ENCODE measurements around the gene STK35. TPM values are rescaled to one million over a fixed set of nuclear protein-coding genes. Genes with fewer than 3 reads are reported as not detected.

Gene STK35
- total RNA-seq, 1 experiment from 2014 or later = 38.2 TPM

GRCh38 chr20:2065099-2065498, 36.5 kb upstream of the STK35 start:
- no peak for DNase-seq (ENCODE audit: low spot score)
- ChIA-PET POLR2A (ENCODE audit: low non-redundant PET) (no interaction called here), CTCF (no interaction called here)
- no TSS peak for BruUV-seq (replicated peaks)
- TF ChIP-seq, protein P1, sequence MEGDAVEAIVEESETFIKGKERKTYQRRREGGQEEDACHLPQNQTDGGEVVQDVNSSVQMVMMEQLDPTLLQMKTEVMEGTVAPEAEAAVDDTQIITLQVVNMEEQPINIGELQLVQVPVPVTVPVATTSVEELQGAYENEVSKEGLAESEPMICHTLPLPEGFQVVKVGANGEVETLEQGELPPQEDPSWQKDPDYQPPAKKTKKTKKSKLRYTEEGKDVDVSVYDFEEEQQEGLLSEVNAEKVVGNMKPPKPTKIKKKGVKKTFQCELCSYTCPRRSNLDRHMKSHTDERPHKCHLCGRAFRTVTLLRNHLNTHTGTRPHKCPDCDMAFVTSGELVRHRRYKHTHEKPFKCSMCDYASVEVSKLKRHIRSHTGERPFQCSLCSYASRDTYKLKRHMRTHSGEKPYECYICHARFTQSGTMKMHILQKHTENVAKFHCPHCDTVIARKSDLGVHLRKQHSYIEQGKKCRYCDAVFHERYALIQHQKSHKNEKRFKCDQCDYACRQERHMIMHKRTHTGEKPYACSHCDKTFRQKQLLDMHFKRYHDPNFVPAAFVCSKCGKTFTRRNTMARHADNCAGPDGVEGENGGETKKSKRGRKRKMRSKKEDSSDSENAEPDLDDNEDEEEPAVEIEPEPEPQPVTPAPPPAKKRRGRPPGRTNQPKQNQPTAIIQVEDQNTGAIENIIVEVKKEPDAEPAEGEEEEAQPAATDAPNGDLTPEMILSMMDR (conservative IDR thresholded peaks at IDR 0.05; ENCODE audit: low read depth, low read length) = no peak
- TF ChIP-seq EZH2 (IDR thresholded peaks at IDR 0.05; ENCODE audit: borderline replicate concordance, low read depth, low read length, poor library complexity, severe bottlenecking) = no peak
- Histone ChIP-seq H3K27me3 (replicated peaks; ENCODE audit: insufficient read depth, low read depth, low read length, poor library complexity) (peaks cover 54% of the 10 kb centered on the region), H3K36me3 (ENCODE audit: insufficient read depth, low read length, poor library complexity, severe bottlenecking) (no peaks in the 10 kb centered on the region), H3K27ac (ENCODE audit: low read depth, low read length, poor library complexity, severe bottlenecking) (no peak overlapping the region), H3K4me1 (ENCODE audit: insufficient read depth, low read length, poor library complexity, severe bottlenecking) (no peaks in the 10 kb centered on the region), H3K9me3 (ENCODE audit: low read depth, low read length, poor library complexity, severe bottlenecking) (no peaks in the 10 kb centered on the region), H3K4me3 (ENCODE audit: low read depth, low read length, poor library complexity, severe bottlenecking) (no peak overlapping the region)
- intact Hi-C loops (cut with micrococcal nuclease; ENCODE audit: unreplicated experiment) = no loop called here

GRCh38 chr20:2066461-2067122, 35.0 kb upstream of the STK35 start:
- intact Hi-C loops (cut with micrococcal nuclease; ENCODE audit: unreplicated experiment) = no loop called here
- ChIA-PET CTCF (no interaction called here), POLR2A (ENCODE audit: low non-redundant PET) (no interaction called here)
- Histone ChIP-seq H3K27me3 (replicated peaks; ENCODE audit: insufficient read depth, low read depth, low read length, poor library complexity) (peaks cover 54% of the 10 kb centered on the region), H3K4me1 (ENCODE audit: insufficient read depth, low read length, poor library complexity, severe bottlenecking) (no peaks in the 10 kb centered on the region), H3K27ac (ENCODE audit: low read depth, low read length, poor library complexity, severe bottlenecking) (no peak overlapping the region), H3K4me3 (ENCODE audit: low read depth, low read length, poor library complexity, severe bottlenecking) (no peak overlapping the region), H3K36me3 (ENCODE audit: insufficient read depth, low read length, poor library complexity, severe bottlenecking) (no peaks in the 10 kb centered on the region), H3K9me3 (ENCODE audit: low read depth, low read length, poor library complexity, severe bottlenecking) (no peaks in the 10 kb centered on the region)
- no peak for DNase-seq (ENCODE audit: low spot score)
- BruUV-seq (replicated peaks) = no TSS peak
- TF ChIP-seq, protein P1 (conservative IDR thresholded peaks at IDR 0.05; ENCODE audit: low read depth, low read length) = no peak
- TF ChIP-seq EZH2 (IDR thresholded peaks at IDR 0.05; ENCODE audit: borderline replicate concordance, low read depth, low read length, poor library complexity, severe bottlenecking) = no peak

- no peak for DNase-seq (ENCODE audit: low spot score)
- Histone ChIP-seq H3K27me3 (replicated peaks; ENCODE audit: insufficient read depth, low read depth, low read length, poor library complexity) (peaks cover 26% of the 10 kb centered on the region), H3K4me1 (ENCODE audit: insufficient read depth, low read length, poor library complexity, severe bottlenecking) (no peaks in the 10 kb centered on the region), H3K4me3 (ENCODE audit: low read depth, low read length, poor library complexity, severe bottlenecking) (no peak overlapping the region), H3K27ac (ENCODE audit: low read depth, low read length, poor library complexity, severe bottlenecking) (no peak overlapping the region), H3K9me3 (ENCODE audit: low read depth, low read length, poor library complexity, severe bottlenecking) (no peaks in the 10 kb centered on the region), H3K36me3 (ENCODE audit: insufficient read depth, low read length, poor library complexity, severe bottlenecking) (no peaks in the 10 kb centered on the region)
- TF ChIP-seq, protein P1 (conservative IDR thresholded peaks at IDR 0.05; ENCODE audit: low read depth, low read length) = no peak
- TF ChIP-seq EZH2 (IDR thresholded peaks at IDR 0.05; ENCODE audit: borderline replicate concordance, low read depth, low read length, poor library complexity, severe bottlenecking) = no peak
- POLR2A ChIA-PET (ENCODE audit: low non-redundant PET) = interaction anchor here (0.6 kb wide), 1 partner anchor 706 kb away, joined by 5 read pairs; no protein-coding TSS in a partner anchor
- CTCF ChIA-PET = no interaction called here
- intact Hi-C loops (cut with micrococcal nuclease; ENCODE audit: unreplicated experiment) = no loop called here
- BruUV-seq (replicated peaks) = no TSS peak
Observed at GRCh38 chr20:2080532-2081224, 20.9 kb upstream of the STK35 start.

All from A673 (cell line).